HEK293 (cell line): ENCODE results near the gene ZBTB22.

Experiments used
- GFI1B ChIP-seq: fragments of 450-650 bp; formaldehyde crosslinking; IDR thresholded peaks from 2 replicates; pipeline ENCODE4 v1.5.1; 2016; ENCODE audit warnings: missing biosample characterization, missing genetic modification characterization
- GLIS1 ChIP-seq: fragments of 450-650 bp; formaldehyde crosslinking; IDR thresholded peaks from 2 replicates; pipeline ENCODE4 v1.5.1; 2016; ENCODE audit warnings: missing biosample characterization, missing genetic modification characterization
- GLIS2 ChIP-seq: fragments of 450-650 bp; formaldehyde crosslinking; IDR thresholded peaks from 2 replicates; pipeline ENCODE4 v1.5.1; 2016; ENCODE audit warnings: missing biosample characterization, missing genetic modification characterization
- KLF1 ChIP-seq: fragments of 450-650 bp; formaldehyde crosslinking; IDR thresholded peaks from 2 replicates; pipeline ENCODE4 v1.5.1; 2016; ENCODE audit warnings: missing biosample characterization, missing genetic modification characterization
- KLF7 ChIP-seq: fragments of 450-650 bp; formaldehyde crosslinking; IDR thresholded peaks from 2 replicates; pipeline ENCODE4 v1.5.1; 2016; ENCODE audit warnings: missing biosample characterization, missing genetic modification characterization, borderline replicate concordance
- KLF8 ChIP-seq: fragments of 450-650 bp; formaldehyde crosslinking; IDR thresholded peaks from 2 replicates; pipeline ENCODE4 v1.5.1; 2016; ENCODE audit warnings: missing biosample characterization, missing genetic modification characterization
- PRDM1 ChIP-seq: fragments of 450-650 bp; formaldehyde crosslinking; IDR thresholded peaks from 2 replicates; pipeline ENCODE4; 2016; ENCODE audit warnings: missing biosample characterization, missing genetic modification characterization
- SALL2 ChIP-seq: fragments of 450-650 bp; formaldehyde crosslinking; IDR thresholded peaks from 2 replicates; pipeline ENCODE4 v1.5.0; 2017; ENCODE audit warnings: missing biosample characterization, mild to moderate bottlenecking, missing genetic modification characterization, borderline replicate concordance
- SP2 ChIP-seq: fragments of 450-650 bp; formaldehyde crosslinking; IDR thresholded peaks from 2 replicates; pipeline ENCODE4 v1.5.1; 2016; ENCODE audit warnings: missing biosample characterization, missing genetic modification characterization
- SP7 ChIP-seq: fragments of 450-650 bp; formaldehyde crosslinking; IDR thresholded peaks from 2 replicates; pipeline ENCODE4 v1.5.1; 2016; ENCODE audit warnings: missing biosample characterization, missing genetic modification characterization
- YY1 ChIP-seq: fragments of 450-650 bp; formaldehyde crosslinking; IDR thresholded peaks from 2 replicates; pipeline ENCODE4 v1.5.1; 2018; ENCODE audit warnings: missing biosample characterization, missing genetic modification characterization
- ZBTB10 ChIP-seq: fragments of 450-650 bp; formaldehyde crosslinking; IDR thresholded peaks from 2 replicates; pipeline ENCODE4 v1.5.1; 2016; ENCODE audit warnings: missing biosample characterization, missing genetic modification characterization
- ZBTB20 ChIP-seq: fragments of 450-650 bp; formaldehyde crosslinking; IDR thresholded peaks from 2 replicates; pipeline ENCODE4 v1.5.1; 2016; ENCODE audit warnings: missing biosample characterization, missing genetic modification characterization
- ZBTB7A ChIP-seq: fragments of 450-650 bp; formaldehyde crosslinking; IDR thresholded peaks from 2 replicates; pipeline ENCODE4 v1.5.1; 2016; ENCODE audit warnings: low read depth, missing biosample characterization, missing genetic modification characterization
- ZBTB8A ChIP-seq: fragments of 450-650 bp; formaldehyde crosslinking; IDR thresholded peaks from 2 replicates; pipeline ENCODE4 v1.5.1; 2016; ENCODE audit warnings: missing biosample characterization, missing genetic modification characterization
- ZFHX2 ChIP-seq: fragments of 450-650 bp; formaldehyde crosslinking; conservative IDR thresholded peaks from 2 replicates; pipeline ENCODE4 v1.5.1; 2016; ENCODE audit warnings: missing biosample characterization, missing genetic modification characterization
- ZFP3 ChIP-seq: fragments of 450-650 bp; formaldehyde crosslinking; IDR thresholded peaks from 2 replicates; pipeline ENCODE4 v1.5.1; 2016; ENCODE audit warnings: low read depth, missing biosample characterization, missing genetic modification characterization
- ZNF10 ChIP-seq: fragments of 450-650 bp; formaldehyde crosslinking; IDR thresholded peaks from 2 replicates; pipeline ENCODE4 v1.5.1; 2017; ENCODE audit warnings: missing biosample characterization, missing genetic modification characterization
- ZNF133 ChIP-seq: fragments of 450-650 bp; formaldehyde crosslinking; IDR thresholded peaks from 2 replicates; pipeline ENCODE4 v1.5.1; 2016; ENCODE audit warnings: missing biosample characterization, missing genetic modification characterization
- ZNF2 ChIP-seq: fragments of 450-650 bp; formaldehyde crosslinking; IDR thresholded peaks from 2 replicates; pipeline ENCODE4 v1.5.1; 2016; ENCODE audit warnings: missing biosample characterization, missing genetic modification characterization
- ZNF239 ChIP-seq: fragments of 450-650 bp; formaldehyde crosslinking; IDR thresholded peaks from 2 replicates; pipeline ENCODE4 v1.5.1; 2016; ENCODE audit warnings: missing biosample characterization, missing genetic modification characterization
- ZNF335 ChIP-seq: fragments of 450-650 bp; formaldehyde crosslinking; conservative IDR thresholded peaks from 2 replicates; pipeline ENCODE4 v1.5.1; 2016; ENCODE audit warnings: missing biosample characterization, missing genetic modification characterization
- ZNF366 ChIP-seq: fragments of 450-650 bp; formaldehyde crosslinking; conservative IDR thresholded peaks from 2 replicates; pipeline ENCODE4 v1.5.1; 2016; ENCODE audit warnings: missing biosample characterization, missing genetic modification characterization
- ZNF391 ChIP-seq: fragments of 450-650 bp; formaldehyde crosslinking; IDR thresholded peaks from 2 replicates; pipeline ENCODE4 v1.5.1; 2016; ENCODE audit warnings: low read depth, missing biosample characterization, missing genetic modification characterization, borderline replicate concordance
- ZNF48 ChIP-seq: fragments of 450-650 bp; formaldehyde crosslinking; IDR thresholded peaks from 2 replicates; pipeline ENCODE4 v1.5.1; 2016; ENCODE audit warnings: missing biosample characterization, missing genetic modification characterization
- ZNF501 ChIP-seq: fragments of 450-650 bp; formaldehyde crosslinking; IDR thresholded peaks from 2 replicates; pipeline ENCODE4 v1.5.1; 2016; ENCODE audit warnings: missing biosample characterization, missing genetic modification characterization
- ZNF513 ChIP-seq: fragments of 450-650 bp; IDR thresholded peaks from 2 replicates; pipeline ENCODE4 v1.5.1; 2018; ENCODE audit warnings: missing biosample characterization, missing genetic modification characterization
- ZNF561 ChIP-seq: fragments of 450-650 bp; IDR thresholded peaks from 2 replicates; pipeline ENCODE4 v1.5.1; 2018; ENCODE audit warnings: missing biosample characterization, missing genetic modification characterization, borderline replicate concordance
- ZNF600 ChIP-seq: fragments of 450-650 bp; formaldehyde crosslinking; IDR thresholded peaks from 2 replicates; pipeline ENCODE4 v1.5.1; 2016; ENCODE audit warnings: missing biosample characterization, missing genetic modification characterization
- ZNF610 ChIP-seq: fragments of 450-650 bp; formaldehyde crosslinking; IDR thresholded peaks from 2 replicates; pipeline ENCODE4 v1.5.1; 2016; ENCODE audit warnings: missing biosample characterization, missing genetic modification characterization, borderline replicate concordance
- ZNF629 ChIP-seq: fragments of 450-650 bp; formaldehyde crosslinking; IDR thresholded peaks from 2 replicates; pipeline ENCODE4 v1.5.1; 2017; ENCODE audit warnings: missing biosample characterization, missing genetic modification characterization
- ZNF677 ChIP-seq: fragments of 450-650 bp; IDR thresholded peaks from 2 replicates; pipeline ENCODE4 v1.5.0; 2018; ENCODE audit warnings: missing biosample characterization, mild to moderate bottlenecking, missing genetic modification characterization, moderate library complexity
- ZNF792 ChIP-seq: fragments of 450-650 bp; formaldehyde crosslinking; IDR thresholded peaks from 2 replicates; pipeline ENCODE4 v1.5.1; 2016; ENCODE audit warnings: missing biosample characterization, missing genetic modification characterization
- TF ChIP-seq, protein P1 (sequence below): fragments of 450-650 bp; formaldehyde crosslinking; optimal IDR thresholded peaks from 2 replicates; pipeline ENCODE3; 2016; ENCODE audit warnings: missing biosample characterization, mild to moderate bottlenecking, missing genetic modification characterization
- TF ChIP-seq, protein P2 (sequence below): fragments of 450-650 bp; formaldehyde crosslinking; IDR thresholded peaks from 2 replicates; pipeline ENCODE4 v1.5.1; 2016; ENCODE audit warnings: missing biosample characterization, missing genetic modification characterization

Gene ZBTB22

DNA sequence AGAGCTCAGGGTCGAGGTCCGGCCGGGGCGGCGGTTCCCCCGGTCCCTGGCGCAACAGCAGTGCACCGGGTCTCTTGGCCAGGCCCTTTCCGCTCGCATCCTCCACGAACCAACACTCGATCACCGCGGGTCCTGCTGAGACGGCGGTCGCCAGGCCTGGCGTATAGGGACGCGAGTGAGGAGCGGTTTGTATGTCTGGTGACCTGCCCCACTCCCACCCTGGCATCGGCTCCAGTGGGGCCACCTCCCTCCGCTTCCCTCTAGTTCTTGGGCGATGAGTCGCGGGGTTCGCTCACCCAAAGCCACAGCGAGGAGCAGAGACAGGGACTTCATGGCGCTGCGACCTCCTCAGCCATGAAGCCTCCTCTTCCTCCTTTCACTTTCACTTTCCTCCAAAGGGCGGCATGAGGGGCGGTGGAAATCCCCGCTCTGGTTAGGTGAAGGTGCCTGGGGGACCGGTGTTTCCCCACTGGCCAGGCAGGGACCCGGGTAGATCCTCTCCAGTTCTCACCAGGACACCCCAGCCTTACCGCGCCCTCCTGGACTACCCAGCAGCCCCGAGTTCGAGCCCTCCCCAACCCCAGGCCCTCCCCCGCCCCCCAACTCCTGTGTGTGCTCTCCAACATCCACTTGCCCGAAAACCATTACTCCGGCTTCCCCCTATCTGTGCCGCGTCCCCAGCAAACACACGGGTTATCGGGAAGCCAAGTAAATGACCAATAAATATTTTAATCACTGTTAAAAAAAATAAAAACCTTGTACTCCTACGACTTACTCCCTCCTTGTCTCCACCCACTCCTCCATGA, 3.6 kb downstream of the ZBTB22 start, which contains the start of gene TAPBP (continued):
- TF ChIP-seq ZBTB10, result peak; percentile 38; the same call in 1 of the 2 replicates
- TF ChIP-seq, protein P1, sequence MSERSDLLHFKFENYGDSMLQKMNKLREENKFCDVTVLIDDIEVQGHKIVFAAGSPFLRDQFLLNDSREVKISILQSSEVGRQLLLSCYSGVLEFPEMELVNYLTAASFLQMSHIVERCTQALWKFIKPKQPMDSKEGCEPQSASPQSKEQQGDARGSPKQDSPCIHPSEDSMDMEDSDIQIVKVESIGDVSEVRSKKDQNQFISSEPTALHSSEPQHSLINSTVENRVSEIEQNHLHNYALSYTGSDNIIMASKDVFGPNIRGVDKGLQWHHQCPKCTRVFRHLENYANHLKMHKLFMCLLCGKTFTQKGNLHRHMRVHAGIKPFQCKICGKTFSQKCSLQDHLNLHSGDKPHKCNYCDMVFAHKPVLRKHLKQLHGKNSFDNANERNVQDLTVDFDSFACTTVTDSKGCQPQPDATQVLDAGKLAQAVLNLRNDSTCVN (tag by site-specific recombination), result peak; percentile 47
- TF ChIP-seq KLF1, result no peak
- 0 out of 2 replicates have a peak, but pooled peaks have one; percentile 8 for TF ChIP-seq GFI1B (tag by site-specific recombination)
- no peak for TF ChIP-seq ZFP3 (tag by site-specific recombination)
- peak; percentile 84 for TF ChIP-seq PRDM1
- no peak for TF ChIP-seq ZNF48 (tag by site-specific recombination)
- peak; percentile 75 for TF ChIP-seq ZNF501 (tag by site-specific recombination)
- peak; percentile 41; the same call in 1 of the 2 replicates for TF ChIP-seq ZNF600 (tag by site-specific recombination)
- TF ChIP-seq ZBTB20, result peak; percentile 83
- no peak for TF ChIP-seq ZNF133 (tag by site-specific recombination)
- TF ChIP-seq ZBTB8A (tag by site-specific recombination), result peak; percentile 5
- no peak for TF ChIP-seq ZNF677 (tag by site-specific recombination)
- TF ChIP-seq ZNF792 (tag by site-specific recombination), result 0 out of 2 replicates have a peak, but pooled peaks have one; percentile 19
- no peak for TF ChIP-seq ZNF561 (tag by site-specific recombination)
- peak; percentile 3; the same call in 1 of the 2 replicates for TF ChIP-seq KLF7 (tag by site-specific recombination)
- peak; percentile 19 for TF ChIP-seq KLF8
- TF ChIP-seq, protein P2, sequence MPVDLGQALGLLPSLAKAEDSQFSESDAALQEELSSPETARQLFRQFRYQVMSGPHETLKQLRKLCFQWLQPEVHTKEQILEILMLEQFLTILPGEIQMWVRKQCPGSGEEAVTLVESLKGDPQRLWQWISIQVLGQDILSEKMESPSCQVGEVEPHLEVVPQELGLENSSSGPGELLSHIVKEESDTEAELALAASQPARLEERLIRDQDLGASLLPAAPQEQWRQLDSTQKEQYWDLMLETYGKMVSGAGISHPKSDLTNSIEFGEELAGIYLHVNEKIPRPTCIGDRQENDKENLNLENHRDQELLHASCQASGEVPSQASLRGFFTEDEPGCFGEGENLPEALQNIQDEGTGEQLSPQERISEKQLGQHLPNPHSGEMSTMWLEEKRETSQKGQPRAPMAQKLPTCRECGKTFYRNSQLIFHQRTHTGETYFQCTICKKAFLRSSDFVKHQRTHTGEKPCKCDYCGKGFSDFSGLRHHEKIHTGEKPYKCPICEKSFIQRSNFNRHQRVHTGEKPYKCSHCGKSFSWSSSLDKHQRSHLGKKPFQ, result peak; percentile 84
- no peak for TF ChIP-seq ZNF239 (tag by site-specific recombination)
- peak; percentile 56; the same call in 1 of the 2 replicates for TF ChIP-seq ZNF2 (tag by site-specific recombination)
- TF ChIP-seq GLIS2, result peak; percentile 43; the same call in 1 of the 2 replicates
- TF ChIP-seq ZNF391 (tag by site-specific recombination), result 0 out of 2 replicates have a peak, but pooled peaks have one; percentile 12
- peak; percentile 13; the same call in 1 of the 2 replicates for TF ChIP-seq SP7 (tag by site-specific recombination)
- peak; percentile 73 for TF ChIP-seq ZNF10 (tag by site-specific recombination)
- peak; percentile 5; the same call in 1 of the 2 replicates for TF ChIP-seq ZBTB7A
- TF ChIP-seq ZNF366 (tag by site-specific recombination), result no peak
- peak; percentile 14; the same call in 1 of the 2 replicates for TF ChIP-seq ZNF610 (tag by site-specific recombination)
- peak; percentile 52; the same call in 1 of the 2 replicates for TF ChIP-seq YY1 (tag by site-specific recombination)
- 0 out of 2 replicates have a peak, but pooled peaks have one; percentile 29 for TF ChIP-seq ZNF629
- TF ChIP-seq GLIS1 (tag by site-specific recombination), result peak; percentile 8; the same call in 1 of the 2 replicates
- TF ChIP-seq ZNF335 (tag by site-specific recombination), result peak; percentile 86
- no peak for TF ChIP-seq ZFHX2
- no peak for TF ChIP-seq SALL2 (tag by site-specific recombination)
- TF ChIP-seq SP2 (tag by site-specific recombination), result peak; percentile 46
- peak; percentile 92 for TF ChIP-seq ZNF513
